Stimulated activated CD4-positive, alpha-beta T cell treated with anti-CD3 and anti-CD28 coated beads, Interleukin-15, amount 100 ng/mL, for 1 hour (primary cell): ENCODE results near the gene MAFF.
"Not testable (repeated sequence)": the region's sequence is repeated elsewhere in the genome, so short reads cannot be mapped to it uniquely, and the experiment has no call there.

ENCODE experiments used
- DNase-seq, 2 donors: peaks; one replicate each; pipeline ENCODE4 v3.0.0-alpha.2; 2020; ENCODE audit warnings: low read depth in 1 of 2, low spot score in 1 of 2

MAFF gene

DNA sequence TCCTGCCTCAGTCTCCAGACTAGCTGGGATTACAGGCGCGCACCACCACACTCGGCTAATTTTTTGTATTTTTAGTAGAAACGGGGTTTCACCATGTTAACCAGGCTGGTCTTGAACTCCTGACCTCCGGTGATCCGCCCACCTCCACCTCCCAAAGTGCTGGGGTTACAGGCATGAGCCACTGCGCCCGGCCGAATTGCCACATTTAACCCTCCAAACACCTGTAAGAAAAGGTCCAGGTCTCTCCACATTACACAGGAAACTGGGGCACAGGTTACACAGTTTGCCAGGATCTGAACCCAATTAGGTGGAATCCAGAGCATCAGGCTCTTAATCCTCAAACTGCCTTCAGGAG is 24.2 kb upstream of the MAFF start:
- DNase-seq = not testable (repeated sequence)

DNA sequence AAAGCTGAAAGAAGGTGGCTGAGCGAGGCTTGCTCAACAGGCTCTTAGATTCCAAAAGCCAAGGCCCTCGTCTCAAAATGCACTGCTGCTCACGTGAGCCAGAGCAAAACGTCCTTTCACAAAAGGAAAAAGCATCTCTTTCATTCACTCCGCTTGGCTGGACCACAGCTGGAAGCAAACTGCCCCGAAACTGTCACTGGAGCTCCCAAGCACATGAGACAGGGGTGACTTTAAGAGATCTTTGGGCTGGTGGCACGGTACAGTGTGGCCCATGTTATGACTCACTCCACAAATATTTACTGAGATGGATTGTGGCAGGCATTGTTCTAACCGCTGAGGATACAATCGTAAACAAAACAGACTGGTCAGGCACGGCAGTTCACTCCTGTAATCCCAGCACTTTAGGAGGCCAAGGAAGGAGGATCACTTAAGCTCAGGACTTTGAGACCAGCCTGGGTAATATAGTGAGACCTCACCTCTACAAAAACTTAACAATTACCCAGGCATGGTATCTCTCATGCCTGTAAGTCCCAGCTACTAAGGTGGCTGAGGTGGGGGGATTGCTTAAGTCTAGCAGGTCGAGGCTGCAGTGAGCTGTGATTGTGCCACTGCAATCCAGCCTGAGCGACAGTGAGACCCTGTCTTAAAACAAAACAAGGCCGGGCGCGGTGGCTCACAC is 23.7 kb upstream of the MAFF start:
- no peak for DNase-seq

DNA sequence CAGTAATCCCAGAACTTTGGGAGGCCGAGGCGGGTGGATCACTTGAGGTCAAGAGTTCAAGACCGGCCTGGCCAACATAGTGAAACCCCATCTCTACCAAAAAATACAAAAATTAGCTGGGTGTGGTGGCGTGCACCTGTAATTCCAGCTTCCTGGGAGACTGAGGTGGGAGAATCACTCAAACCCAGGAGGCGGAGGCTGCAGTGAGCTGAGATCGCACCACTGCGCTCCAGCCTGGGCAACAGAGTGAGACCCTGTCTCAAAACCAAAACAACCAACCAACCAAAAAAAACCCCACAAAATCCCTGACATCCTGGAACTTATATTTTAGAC is 23.2 kb upstream of the MAFF start:
- DNase-seq = not testable (repeated sequence)

DNA sequence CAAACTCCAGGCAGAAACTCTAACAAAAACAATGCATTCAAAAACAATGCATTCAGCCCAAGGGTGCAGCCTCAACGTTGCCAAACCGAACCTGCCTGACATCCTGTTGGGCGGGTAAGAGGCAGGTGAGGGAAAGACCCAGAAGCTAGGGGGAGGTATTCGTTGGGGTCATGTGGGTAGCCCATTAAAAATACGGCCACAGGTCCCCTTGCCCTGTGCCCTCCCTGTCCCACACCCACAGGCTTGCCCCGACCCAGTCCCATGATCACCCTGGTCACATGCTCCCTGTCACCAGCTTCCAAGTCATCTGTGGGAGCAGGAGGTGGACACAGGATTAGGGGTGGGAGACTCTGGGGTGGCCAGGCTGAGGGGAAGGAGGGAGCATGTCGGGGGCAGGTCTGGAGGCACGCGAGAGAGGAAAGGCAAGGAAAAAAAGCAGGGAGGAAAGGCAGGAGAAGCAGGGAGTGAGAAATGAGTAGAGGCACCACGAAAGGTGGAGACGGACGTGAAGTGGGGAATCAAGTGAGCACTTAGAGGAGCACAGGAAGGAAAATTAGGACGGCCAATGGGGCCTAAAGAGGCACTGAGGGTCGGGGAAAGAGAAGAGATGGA is 20.8 kb upstream of the MAFF start:
- DNase-seq = no peak

DNA sequence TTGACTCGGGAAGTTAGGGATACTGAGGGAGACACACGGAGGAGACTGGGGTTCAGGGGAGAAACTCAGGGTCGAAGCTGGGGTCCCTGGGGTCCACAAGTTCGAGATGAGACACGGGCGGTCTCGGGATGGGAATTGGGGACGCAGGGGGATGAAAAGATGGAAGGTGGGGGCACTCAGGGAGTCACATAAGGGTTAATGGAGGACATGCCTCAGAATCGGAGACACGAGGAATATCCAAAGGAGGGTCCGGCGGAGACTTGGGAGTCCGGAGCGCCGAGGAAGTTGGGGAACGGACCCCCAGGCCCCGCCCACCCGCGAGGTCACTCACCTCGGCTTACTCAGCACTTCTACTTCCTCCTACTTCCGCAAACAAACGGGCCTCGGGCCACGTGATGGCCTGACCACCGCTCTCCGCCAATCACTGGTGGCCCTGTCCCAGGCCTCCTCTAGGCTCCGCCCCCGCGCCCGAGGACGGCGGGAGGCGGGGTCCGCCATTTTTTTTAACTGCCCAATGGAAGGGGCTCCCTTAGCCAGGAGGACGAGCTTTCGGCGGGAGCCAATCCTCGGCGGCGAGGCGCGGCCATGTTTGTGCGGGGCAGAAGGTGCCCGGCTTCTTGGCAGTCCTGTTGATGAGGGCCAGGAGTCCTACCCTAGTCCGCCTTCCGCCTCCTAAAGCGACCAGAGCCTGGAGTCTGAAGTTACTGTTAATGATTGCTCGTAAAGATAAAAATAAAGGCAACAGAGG is 20.2 kb upstream of the MAFF start, which contains the start of gene PLA2G6:
Gene PLA2G6 (minus strand): TSS at position 378 of the 748 bp plus-strand sequence. CDS start 12,404 bp downstream, outside the sequence.
- DNase-seq = peak; percentile 93 to 95

DNA sequence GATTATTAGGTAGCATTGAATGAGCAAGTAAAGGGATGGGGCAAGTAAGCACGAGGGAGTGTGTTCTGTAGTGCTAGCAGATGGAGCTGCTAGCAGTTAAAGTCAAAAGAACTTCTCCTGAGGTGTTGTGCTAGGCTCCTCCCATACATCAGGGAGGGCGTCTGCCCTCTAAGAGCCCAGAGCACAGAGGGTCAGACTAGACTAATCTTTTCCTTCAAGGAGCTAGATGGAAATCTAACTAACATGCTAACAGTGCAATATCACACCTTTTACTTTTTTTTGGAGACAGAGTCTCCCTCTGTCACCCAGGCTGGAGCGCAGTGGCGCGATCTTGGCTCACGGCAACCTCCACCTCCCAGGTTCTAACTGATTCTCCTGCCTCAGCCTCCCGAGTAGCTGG is 17.0 kb upstream of the MAFF start:
- DNase-seq = no peak

DNA sequence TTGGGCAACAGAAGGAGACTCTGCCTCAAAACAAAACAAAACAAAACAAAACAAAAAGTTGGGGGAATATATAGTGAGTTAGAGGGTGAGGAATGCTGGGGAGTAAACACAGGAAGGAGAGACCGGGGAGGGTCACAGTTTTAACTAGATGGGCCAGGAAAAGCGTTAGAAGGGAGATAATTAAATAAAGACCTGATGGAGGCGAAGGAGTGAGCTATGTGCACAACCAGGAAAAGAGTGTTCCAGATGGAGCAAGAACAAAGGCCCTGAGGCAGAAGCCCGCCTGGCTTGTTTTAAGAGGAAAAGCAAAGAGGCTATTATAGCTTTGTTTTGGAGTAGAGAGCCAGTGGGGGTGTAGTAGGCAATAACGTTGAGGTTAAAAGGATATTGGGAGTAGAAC is 15.4 kb upstream of the MAFF start:
- DNase-seq = no peak

DNA sequence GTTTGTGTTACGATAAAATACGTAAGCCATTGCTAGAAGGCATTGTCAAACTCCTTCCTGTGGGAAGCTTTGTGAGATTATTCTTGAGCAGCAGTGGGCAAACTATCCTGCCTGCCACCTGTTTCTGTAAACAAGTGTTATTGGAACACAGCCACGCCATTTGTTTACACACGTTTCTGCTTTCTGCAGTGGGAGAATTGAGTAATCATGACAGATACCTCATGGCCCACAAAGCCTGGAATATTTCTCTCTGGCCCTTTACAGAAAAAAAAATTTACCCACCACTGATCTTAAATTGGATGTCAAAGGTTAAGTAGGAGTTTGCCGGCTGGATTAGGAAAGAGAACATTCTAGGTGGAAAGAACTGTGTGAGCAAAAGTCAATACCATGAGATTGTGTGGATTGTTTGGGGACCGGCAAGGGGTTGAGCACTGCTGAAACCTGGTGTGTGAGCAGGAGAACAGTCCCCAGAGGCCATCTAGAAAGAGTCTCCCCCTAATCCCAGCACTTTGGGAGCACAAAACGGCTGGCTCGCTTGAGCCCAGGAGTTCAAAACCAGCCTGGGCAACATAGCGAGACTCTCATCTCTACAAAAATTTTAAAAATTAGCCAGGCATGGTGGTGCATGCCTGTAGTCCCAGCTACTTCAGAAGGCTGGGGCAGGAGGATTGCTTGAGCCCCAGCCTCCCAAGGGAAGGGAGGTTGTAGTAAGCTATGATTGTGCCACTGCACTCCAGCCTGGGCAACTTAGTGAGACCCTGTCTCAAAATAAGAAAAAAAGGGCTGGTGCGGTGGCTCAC is 14.2 kb upstream of the MAFF start:
- no peak for DNase-seq

DNA sequence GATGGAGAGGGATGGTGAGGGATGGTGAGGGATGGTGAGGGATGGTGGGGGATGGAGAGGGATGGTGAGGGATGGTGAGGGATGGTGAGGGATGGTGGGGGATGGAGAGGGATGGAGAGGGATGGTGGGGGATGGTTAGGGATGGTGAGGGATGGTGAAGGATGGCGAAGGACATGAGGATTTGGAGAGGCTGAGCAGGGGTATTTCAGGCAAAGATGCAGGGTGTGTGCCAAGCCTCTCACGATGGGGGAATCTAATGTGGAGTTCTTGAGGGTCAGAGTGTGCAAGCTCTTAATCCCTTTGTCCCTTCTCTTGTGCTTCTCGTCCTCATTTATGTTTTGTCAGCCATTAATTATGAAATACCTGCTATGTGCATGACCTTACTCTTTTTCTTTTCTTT is 12.7 kb upstream of the MAFF start:
- DNase-seq = no peak

DNA sequence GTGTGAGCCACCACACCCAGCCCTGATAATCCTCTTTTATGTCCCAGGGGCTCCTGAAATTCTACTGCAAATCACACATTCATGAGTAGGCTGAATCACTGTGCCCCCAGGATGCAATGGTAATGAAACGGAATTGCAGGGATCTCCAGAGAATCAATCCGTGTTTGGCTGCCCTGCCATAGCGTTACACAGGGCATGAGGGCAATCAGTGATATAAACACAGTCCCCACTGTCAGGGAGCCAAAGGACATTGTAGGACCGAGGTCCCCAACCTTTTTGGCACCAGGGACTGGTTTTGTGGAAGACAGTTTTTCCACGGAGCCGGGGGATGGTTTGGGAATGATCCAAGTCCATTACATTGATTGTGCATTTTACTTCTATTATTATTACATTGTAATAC is 11.2 kb upstream of the MAFF start:
- no peak for DNase-seq

DNA sequence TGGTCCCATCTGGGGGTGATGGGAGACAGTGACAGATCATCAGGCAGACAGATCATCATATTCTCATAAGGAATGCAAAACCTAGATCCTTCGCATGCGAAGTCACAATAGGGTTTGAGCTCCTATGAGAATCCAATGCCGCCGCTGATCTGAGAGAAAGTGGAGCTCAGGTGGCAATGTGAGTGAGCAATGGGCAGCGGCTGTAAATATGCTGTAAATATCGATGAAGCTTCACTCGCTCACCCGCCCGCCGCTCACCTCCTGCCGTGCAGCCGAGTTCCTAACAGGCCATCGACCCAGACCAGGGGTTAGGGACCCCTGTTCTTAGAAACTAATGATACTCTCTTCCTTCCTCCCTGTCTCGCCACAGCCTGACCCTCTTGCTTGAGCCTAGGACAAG is 10.7 kb upstream of the MAFF start:
- DNase-seq = no peak

DNA sequence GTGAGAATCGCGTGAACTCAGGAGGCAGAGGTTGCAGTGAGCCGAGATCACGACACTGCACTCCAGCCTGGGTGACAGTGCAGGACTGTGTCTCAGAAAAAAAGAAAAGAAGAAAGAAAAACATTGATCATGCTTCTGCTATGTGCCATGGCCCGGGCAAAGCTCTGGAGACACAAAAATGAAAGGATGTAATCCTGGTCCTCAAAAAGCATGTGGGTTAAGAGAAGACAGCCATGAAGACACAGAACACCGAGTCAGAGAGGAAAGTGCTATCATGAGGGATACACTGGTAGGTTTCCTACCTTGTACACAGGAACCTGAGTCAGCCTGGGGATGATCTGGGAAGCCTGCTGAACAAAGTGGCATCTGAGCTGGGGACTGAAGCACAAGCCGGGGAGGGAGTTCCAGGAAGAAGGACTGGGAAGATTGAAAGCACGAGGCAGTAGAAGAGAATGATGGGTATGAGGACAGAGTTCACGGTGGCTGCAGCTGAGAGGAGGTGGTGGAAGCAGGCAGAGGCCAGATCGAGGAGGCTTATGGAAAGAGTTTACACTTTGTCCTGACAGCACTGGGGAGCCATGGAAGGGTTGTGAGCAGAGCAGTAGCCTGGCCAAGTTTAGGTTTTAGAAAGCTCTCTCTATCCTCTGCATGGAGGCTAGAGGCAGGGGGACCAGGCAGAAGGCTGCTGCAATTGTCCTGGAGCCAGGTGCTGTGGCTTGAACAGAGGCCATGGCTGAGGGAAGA is 9.9 kb upstream of the MAFF start:
- DNase-seq = no peak

DNA sequence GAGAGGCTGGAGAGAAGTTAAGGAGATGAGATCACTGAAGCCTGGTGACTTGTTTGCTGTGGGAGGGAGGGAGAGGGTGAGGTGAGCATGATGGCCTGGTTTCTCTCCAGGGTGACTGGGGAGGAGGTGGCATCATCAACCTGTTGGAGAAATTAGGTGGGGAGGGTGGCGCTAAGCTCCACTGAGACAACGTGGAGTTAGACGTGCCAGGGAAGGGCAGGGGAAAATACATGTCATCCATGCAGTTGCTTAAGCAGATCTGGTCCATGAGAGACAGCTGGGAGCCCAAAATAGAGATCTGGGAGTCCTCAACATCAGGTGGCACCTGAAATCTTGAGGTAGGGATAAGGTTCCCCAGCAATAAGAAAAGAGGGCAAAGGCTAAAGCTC is 9.3 kb upstream of the MAFF start:
- no peak for DNase-seq

DNA sequence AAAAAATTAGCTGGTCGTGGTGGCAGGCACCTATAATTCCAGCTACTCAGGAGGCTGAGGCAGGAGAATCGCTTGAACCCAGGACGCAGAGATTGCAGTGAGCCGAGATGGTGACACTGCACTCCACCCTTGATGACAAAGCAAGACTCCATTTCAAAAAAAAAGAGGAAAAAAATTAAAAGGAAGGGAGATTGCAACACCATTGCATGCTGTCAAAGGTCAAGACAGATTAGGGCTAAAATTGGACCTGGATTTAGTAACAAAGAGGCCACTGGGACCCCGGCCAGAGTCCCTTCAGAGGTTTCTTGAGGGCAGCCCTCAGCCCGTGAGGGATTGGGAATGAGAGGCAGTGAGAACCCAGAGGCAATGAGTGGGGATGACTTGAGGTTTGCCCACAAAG is 8.2 kb upstream of the MAFF start:
- DNase-seq = no peak

DNA sequence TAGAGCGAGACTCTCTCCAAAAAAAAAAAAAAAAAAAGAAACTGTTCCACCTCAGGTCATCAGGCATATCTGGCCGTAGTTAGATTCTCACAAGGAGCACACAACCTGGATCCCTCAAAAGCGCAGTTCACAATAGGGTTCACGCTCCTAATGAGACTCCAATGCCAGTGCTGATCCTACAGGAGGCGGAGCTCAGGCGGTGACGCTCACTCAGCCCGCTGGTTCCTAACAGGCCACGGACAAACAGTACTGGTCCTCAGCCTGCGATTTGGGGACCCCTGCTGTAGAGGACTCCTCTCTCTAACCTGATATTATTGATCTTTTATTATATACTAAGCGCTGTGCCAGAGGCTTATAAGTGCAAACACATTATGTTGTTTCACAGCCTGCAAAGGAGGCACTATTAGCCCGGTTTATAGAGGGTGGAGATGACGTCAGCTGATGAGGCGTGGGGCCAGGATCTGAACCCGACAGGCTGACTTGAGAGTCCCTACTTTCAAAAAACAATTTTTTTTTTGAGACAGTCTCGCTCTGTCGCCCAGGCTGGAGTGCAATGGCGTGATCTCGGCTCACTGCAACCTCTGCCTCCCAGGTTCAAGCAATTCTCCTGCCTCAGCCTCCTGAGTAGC is 4.9 kb upstream of the MAFF start:
- no peak for DNase-seq

DNA sequence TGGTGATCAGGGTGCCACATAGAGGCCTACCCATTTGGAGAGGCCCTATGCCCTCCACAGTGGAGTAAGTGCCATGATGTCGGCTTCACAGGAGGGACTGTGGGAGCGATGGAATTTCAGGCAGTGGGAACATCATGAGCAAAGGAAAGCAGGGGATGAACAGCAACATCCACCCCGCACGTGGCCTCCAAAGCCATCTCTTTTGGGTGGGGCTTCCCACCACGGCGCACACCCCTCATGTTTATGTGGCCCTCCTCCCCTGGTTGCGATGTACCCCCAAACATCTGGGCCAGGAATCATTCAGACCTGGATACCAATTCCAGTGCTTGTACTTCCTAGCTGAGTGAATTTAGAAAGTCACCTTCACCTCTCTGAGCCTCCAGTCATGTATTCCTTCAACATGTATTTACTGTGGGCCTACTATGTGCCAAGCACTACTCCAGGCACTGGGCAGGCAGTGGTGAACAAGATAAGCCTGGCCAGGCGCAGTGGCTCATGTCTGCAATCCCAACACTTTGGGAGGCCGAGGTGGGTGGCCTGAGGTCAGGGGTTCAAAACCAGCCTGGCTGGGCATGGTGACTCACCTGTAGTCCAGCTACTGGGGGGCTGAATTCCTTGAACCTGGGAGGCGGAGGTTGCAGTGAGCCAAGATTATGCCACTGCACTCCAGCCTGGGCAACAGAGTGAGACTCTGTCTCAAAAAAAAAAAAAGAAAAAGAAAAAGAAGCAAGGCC is 1.8 kb upstream of the MAFF start:
- no peak for DNase-seq

DNA sequence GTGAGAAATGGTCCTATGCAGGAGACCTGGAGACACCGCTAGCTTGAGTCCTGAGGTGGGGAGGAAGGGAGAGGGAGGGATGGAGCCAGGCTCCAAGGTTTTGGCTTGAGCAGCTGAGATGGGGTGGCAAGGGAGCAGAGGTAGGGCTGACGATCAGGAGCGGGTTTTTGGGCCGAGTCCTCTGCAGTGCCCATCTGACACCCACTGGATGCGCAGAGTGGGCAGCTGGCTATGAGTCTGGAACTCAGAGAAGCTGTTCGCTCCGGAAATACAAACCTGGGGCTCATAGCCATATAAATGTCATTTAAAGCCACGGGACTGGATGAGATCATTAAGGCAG is 453 bp upstream of the MAFF start:
- DNase-seq = no peak

DNA sequence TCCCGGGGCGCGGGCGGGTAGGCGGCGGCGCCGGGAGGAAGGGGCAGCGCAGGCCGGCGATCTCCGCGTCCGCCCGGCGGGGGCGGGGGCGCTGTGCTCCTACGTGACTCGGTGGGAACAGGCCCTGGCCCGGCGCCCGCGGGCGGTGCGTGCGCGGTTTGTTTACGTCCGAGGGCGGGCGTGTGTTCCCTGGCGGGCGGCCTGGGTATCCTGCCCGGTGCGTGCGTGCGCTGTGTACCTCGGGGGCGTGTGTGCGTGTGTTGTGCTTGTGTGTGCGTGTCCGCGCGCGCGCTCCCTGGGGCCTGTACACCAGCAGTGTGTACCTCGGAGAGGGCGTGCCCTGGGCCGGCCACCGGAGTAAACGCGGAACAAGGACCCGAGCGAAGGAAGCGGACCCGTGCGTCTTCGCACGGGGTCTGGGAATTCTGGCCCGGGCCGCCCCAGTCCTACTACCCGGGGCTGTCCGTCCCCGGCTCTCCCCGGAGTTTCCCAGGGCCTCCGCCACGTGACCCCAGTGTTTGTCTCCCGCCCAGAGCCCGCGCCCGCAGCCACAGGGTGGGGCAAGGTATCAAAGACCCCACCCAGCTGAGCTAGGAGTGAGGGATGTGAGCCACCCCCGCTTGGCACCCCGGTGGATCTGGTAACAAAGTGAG is 769 bp downstream of the MAFF start:
- DNase-seq = peak in 1 of 2 donors; percentile 34

DNA sequence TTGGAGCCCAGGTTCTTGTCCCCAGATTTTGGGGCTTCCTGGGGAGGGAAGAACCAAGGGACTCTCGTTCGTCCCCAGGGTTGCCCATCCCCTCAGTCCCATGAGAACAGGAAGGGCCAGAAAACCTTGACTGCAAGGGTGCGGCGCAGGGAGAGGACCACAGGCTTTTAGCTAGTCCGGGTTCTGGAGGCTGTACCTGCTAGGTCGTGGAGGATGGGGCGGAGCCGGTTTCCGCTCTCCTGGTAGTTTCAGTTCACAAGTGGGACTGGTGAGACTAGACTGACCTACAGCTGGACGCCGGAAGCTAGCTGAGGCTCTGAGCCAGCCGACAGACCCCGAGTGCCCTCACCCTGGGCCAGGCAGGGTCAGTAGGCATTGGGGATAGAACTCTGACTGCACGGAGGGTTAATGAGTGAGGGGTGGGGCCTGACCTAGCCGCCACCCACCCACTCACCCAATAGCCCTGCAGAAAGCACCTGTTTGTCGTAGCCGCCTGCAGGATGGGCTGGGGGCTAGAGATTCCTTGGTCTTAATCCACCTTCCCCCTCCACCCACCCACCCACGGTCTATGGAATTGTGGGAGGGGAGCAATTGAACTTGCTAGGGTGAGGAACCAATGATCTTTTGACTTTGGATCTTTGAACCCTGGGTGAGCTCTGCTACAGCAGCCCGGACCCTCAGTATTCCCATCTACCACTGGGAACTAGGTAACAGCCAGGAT is 1.5 kb downstream of the MAFF start:
- no peak for DNase-seq
